HG03558 (cell line): Measurements from ENCODE around the gene PLCL1.
"Not testable (repeated sequence)": the region's sequence is repeated elsewhere in the genome, so short reads cannot be mapped to it uniquely, and the experiment has no call there.

Experiments
- ATAC-seq: cut with Tn5 transposase; IDR thresholded peaks from one replicate; pipeline ENCODE4 v1.9.1; 2021; ENCODE audit warnings: moderate number of reproducible peaks; ENCODE audit not compliant: unreplicated experiment; ENCODE audit errors: extremely low read depth

Gene PLCL1

DNA sequence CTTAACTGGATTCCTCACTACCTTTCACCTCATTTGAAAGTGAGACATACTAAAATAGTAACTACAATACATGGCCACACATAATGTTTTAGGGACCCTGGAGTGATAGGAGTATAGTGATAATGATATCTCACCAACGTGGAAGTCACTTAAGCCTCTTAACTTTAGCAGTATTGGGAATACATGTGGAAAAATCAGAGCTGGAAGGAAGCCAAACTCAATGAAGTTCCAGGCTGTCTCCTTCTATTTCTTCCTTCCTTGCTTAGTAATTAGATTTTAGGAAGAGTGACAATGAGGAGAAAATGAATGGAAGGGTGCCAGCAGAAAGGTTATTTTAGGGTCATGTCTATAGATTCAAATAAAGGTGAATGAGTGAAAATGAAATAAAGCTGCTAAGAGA lies 387.3 kb downstream of the PLCL1 start:
- ATAC-seq, result no peak

DNA sequence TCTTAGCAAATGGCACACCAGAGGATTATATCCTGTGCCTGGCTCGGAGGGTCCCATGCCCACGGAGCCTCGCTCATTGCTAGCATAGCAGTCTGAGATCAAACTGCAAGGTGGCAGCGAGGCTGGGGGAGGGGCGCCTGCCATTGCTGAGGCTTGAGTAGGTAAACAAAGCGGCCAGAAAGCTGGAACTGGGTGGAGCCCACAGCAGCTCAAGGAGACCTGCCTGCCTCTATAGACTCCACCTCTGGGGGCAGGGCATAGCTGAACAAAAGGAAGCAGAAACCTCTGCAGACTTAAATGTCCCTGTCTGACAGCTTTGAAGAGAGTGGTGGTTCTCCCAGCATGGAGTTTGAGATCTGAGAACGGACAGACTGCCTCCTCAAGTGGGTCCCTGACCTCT lies 392.2 kb downstream of the PLCL1 start:
- ATAC-seq, result not testable (repeated sequence)
